Progenitor cell of endocrine pancreas (in vitro differentiated cells): ENCODE results near the gene DENND4B. TPM values are rescaled to one million over a fixed set of nuclear protein-coding genes. Genes with fewer than 3 reads are reported as not detected.

ENCODE experiments used
- DNase-seq: peaks from one replicate; pipeline ENCODE4 v3.0.0; 2021; ENCODE audit warnings: low spot score; ENCODE audit not compliant: unreplicated experiment
- H3K27ac Mint-ChIP-seq: 2 replicates; pipeline ENCODE4 v1.8.0; 2021; ENCODE audit warnings: mild to moderate bottlenecking, moderate library complexity, mixed read lengths
- H3K27me3 Mint-ChIP-seq: 2 replicates; pipeline ENCODE4 v1.8.0; 2021; ENCODE audit warnings: mixed read lengths
- H3K36me3 Mint-ChIP-seq: 2 replicates; pipeline ENCODE4 v1.8.0; 2022; ENCODE audit warnings: mixed read lengths; ENCODE audit not compliant: insufficient read depth
- H3K4me1 Mint-ChIP-seq: 2 replicates; pipeline ENCODE4 v1.8.0; 2021; ENCODE audit warnings: low read depth, mixed read lengths
- H3K4me3 Mint-ChIP-seq: 2 replicates; pipeline ENCODE4 v1.8.0; 2021; ENCODE audit warnings: low read depth, mild to moderate bottlenecking, moderate library complexity, mixed read lengths
- H3K9me3 Mint-ChIP-seq: 2 replicates; pipeline ENCODE4 v1.8.0; 2021; ENCODE audit warnings: low read depth, mixed read lengths
- total RNA-seq: library from RNA; stranded (reverse); gene quantifications from 2 replicates; pipeline ENCODE4 v1.2.1, GENCODE V29; 2021
- TF ChIP-seq, protein P1 (sequence below): fragments of 200-600 bp; sonication (generic); IDR thresholded peaks from one replicate; pipeline ENCODE4 v1.5.0; 2021; ENCODE audit warnings: antibody characterized with exemption, mild to moderate bottlenecking; ENCODE audit not compliant: unreplicated experiment

DENND4B gene
- total RNA-seq, 1 donor from 2014 or later, result 93.4 TPM

GRCh38 chr1:153933430-153933829 lies 13.1 kb downstream of the DENND4B start:
- H3K4me1 Mint-ChIP-seq, result no peaks in the 10 kb centered on the region
- H3K4me3 Mint-ChIP-seq, result no peak overlapping the region
- TF ChIP-seq, protein P1, sequence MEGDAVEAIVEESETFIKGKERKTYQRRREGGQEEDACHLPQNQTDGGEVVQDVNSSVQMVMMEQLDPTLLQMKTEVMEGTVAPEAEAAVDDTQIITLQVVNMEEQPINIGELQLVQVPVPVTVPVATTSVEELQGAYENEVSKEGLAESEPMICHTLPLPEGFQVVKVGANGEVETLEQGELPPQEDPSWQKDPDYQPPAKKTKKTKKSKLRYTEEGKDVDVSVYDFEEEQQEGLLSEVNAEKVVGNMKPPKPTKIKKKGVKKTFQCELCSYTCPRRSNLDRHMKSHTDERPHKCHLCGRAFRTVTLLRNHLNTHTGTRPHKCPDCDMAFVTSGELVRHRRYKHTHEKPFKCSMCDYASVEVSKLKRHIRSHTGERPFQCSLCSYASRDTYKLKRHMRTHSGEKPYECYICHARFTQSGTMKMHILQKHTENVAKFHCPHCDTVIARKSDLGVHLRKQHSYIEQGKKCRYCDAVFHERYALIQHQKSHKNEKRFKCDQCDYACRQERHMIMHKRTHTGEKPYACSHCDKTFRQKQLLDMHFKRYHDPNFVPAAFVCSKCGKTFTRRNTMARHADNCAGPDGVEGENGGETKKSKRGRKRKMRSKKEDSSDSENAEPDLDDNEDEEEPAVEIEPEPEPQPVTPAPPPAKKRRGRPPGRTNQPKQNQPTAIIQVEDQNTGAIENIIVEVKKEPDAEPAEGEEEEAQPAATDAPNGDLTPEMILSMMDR, result no peak
- no peaks in the 10 kb centered on the region for H3K9me3 Mint-ChIP-seq
- no peak for DNase-seq
- peaks cover 6% of the 10 kb centered on the region for H3K36me3 Mint-ChIP-seq
- no peak overlapping the region for H3K27ac Mint-ChIP-seq
- no peaks in the 10 kb centered on the region for H3K27me3 Mint-ChIP-seq

GRCh38 chr1:153932156-153933131 lies 14.1 kb downstream of the DENND4B start:
- Mint-ChIP-seq H3K4me1 (no peaks in the 10 kb centered on the region), H3K36me3 (peaks cover 6% of the 10 kb centered on the region), H3K27ac (no peak overlapping the region), H3K4me3 (no peak overlapping the region), H3K9me3 (no peaks in the 10 kb centered on the region), H3K27me3 (no peaks in the 10 kb centered on the region)
- TF ChIP-seq, protein P1, result no peak
- DNase-seq, result no peak

DNA sequence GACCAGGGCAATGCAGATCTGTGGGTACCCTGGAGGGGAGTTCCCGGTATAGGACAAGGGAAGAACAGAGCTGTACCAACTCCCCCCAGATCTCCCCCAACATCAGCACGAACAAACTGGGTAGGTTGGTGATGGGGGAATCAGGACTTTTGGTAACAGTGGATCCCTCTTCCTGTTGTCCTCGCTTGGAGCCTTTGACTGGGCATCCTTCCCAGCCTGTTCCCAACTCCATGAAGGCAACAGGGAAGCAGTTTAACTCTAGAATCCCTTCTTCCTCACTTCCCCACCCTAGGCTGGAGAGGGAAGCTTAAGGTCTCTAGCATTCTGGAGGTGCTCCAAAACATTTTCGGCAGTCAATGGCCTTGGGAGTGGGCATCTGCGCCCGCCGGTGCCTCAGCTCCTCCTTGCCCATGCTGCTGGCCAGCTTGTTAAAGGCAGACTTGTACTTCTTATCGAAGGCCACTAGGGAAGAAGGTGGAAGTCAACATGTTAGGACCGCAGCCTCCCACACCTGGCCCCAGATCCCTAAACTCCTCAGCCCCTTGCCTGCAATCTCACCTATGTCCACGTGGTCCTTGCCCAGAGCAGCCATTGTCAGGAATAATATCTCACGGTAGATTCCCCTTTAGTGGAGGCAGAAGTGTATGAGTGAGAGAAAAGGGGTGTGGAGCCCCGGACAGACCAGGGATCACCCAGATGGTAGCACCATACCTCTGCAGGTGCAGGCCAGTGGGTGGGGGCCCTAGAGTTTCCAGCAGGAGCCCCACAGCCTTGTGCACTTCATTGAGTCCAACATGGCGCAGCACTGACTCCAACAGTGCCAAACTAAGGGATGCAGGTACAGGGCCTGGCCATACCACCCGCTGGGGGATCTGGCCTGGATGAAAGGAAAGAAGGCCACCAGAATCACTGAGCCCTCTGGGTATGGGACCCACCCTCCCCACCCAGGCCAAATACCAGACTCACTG lies 16.3 kb downstream of the DENND4B start:
- no peaks in the 10 kb centered on the region for H3K4me1 Mint-ChIP-seq
- no peak overlapping the region for H3K27ac Mint-ChIP-seq
- DNase-seq, result no peak
- H3K9me3 Mint-ChIP-seq, result no peaks in the 10 kb centered on the region
- H3K4me3 Mint-ChIP-seq, result no peak overlapping the region
- TF ChIP-seq, protein P1, result no peak
- H3K36me3 Mint-ChIP-seq, result peaks cover 1% of the 10 kb centered on the region
- H3K27me3 Mint-ChIP-seq, result no peaks in the 10 kb centered on the region

- Mint-ChIP-seq H3K36me3 (peaks cover 1% of the 10 kb centered on the region), H3K27me3 (no peaks in the 10 kb centered on the region), H3K9me3 (no peaks in the 10 kb centered on the region), H3K27ac (peak overlapping the region; percentile 25), H3K4me3 (no peak overlapping the region), H3K4me1 (no peaks in the 10 kb centered on the region)
- TF ChIP-seq, protein P1, result no peak
- no peak for DNase-seq
Measured at GRCh38 chr1:153929426-153929825, 17.1 kb downstream of the DENND4B start.

GRCh38 chr1:153928791-153929341 lies 17.7 kb downstream of the DENND4B start:
- TF ChIP-seq, protein P1, result no peak
- Mint-ChIP-seq H3K36me3 (peaks cover 1% of the 10 kb centered on the region), H3K4me3 (no peak overlapping the region), H3K9me3 (no peaks in the 10 kb centered on the region), H3K27me3 (no peaks in the 10 kb centered on the region), H3K4me1 (peaks cover under 1% of the 10 kb centered on the region), H3K27ac (peak overlapping the region; percentile 25)
- no peak for DNase-seq
